Measurements from ENCODE around the gene PKLR.
A peak's percentile ranks its signal among the peaks of the same experiment; 100 is the strongest.
"Not testable (repeated sequence)": the region's sequence is repeated elsewhere in the genome, so short reads cannot be mapped to it uniquely, and the experiment has no call there.

The PKLR gene

GRCh38 chr1:155316922-155317321 lies 15.7 kb upstream of the PKLR start:
- no peak for DNase-seq (ENCODE audit: low spot score)

GRCh38 chr1:155313261-155313660 lies 12.0 kb upstream of the PKLR start:
- peak; percentile 54 for DNase-seq (ENCODE audit: low spot score)

- DNase-seq (ENCODE audit: low spot score), result peak; percentile 12
These were observed 8.3 kb upstream of the PKLR start for GRCh38 chr1:155309423-155310021.

- DNase-seq (ENCODE audit: low spot score), result peak; percentile 100
These were observed 7.5 kb upstream of the PKLR start, which contains the start of gene FDPS for GRCh38 chr1:155308493-155309422. Gene FDPS (plus strand): TSS chr1:155308866. CDS start chr1:155309790, 924 bp downstream.

- DNase-seq (ENCODE audit: low spot score), result peak; percentile 17
These were observed 6.1 kb upstream of the PKLR start for GRCh38 chr1:155307247-155307740.

GRCh38 chr1:155305881-155306391 lies 4.7 kb upstream of the PKLR start:
- no peak for DNase-seq (ENCODE audit: low spot score)

- no peak for DNase-seq (ENCODE audit: low spot score)
These were observed 3.4 kb upstream of the PKLR start for GRCh38 chr1:155304558-155305063.

GRCh38 chr1:155300553-155301329 lies 497 bp downstream of the PKLR start:
- DNase-seq (ENCODE audit: low spot score), result no peak

GRCh38 chr1:155300024-155300423 lies 1.2 kb downstream of the PKLR start:
- DNase-seq (ENCODE audit: low spot score), result no peak

- no peak for DNase-seq (ENCODE audit: low spot score)
These were observed 3.9 kb downstream of the PKLR start for GRCh38 chr1:155297384-155297783.

- no peak for DNase-seq (ENCODE audit: low spot score)
These were observed 4.6 kb downstream of the PKLR start for GRCh38 chr1:155296661-155297060.

- no peak for DNase-seq (ENCODE audit: low spot score)
These were observed 5.3 kb downstream of the PKLR start for GRCh38 chr1:155295942-155296267.

GRCh38 chr1:155295183-155295941 lies 5.9 kb downstream of the PKLR start:
- no peak for DNase-seq (ENCODE audit: low spot score)

GRCh38 chr1:155294520-155295182 lies 6.6 kb downstream of the PKLR start:
- DNase-seq (ENCODE audit: low spot score), result no peak

GRCh38 chr1:155293086-155293749 lies 8.0 kb downstream of the PKLR start:
- no peak for DNase-seq (ENCODE audit: low spot score)

- DNase-seq (ENCODE audit: low spot score), result not testable (repeated sequence)
These were observed 10.2 kb downstream of the PKLR start for GRCh38 chr1:155291006-155291405.

GRCh38 chr1:155287987-155288543 lies 13.2 kb downstream of the PKLR start:
- DNase-seq (ENCODE audit: low spot score), result no peak

- no peak for DNase-seq (ENCODE audit: low spot score)
These were observed 14.7 kb downstream of the PKLR start for GRCh38 chr1:155286544-155286943.

- no peak for DNase-seq (ENCODE audit: low spot score)
These were observed 15.6 kb downstream of the PKLR start for GRCh38 chr1:155285631-155286044.

GRCh38 chr1:155285063-155285462 lies 16.2 kb downstream of the PKLR start:
- DNase-seq (ENCODE audit: low spot score), result no peak

All from Ammon's horn (tissue), 1 donor.